GM23248 (cell line): Measurements from ENCODE around the gene DDAH1. TPM values are rescaled to one million over a fixed set of nuclear protein-coding genes. Genes with fewer than 3 reads are reported as not detected.

Source experiments
- DNase-seq: peaks from one replicate; pipeline ENCODE4 v3.0.0-alpha.2; 2015
- H2AFZ ChIP-seq: fragments of 200-600 bp; sonication (generic); 2 replicates; pipeline ENCODE4 v1.6.1; 2016; ENCODE audit warnings: antibody characterized with exemption
- H3F3A ChIP-seq: fragments of 200-600 bp; sonication (generic); 2 replicates; pipeline ENCODE4 v1.6.1; 2016; ENCODE audit warnings: mild to moderate bottlenecking, antibody characterized with exemption, mixed run types; ENCODE audit not compliant: insufficient read depth
- H3K27ac ChIP-seq: fragments of 200-600 bp; sonication (generic); 2 replicates; pipeline ENCODE4 v1.5.1; 2016; ENCODE audit warnings: mild to moderate bottlenecking
- H3K27me3 ChIP-seq: fragments of 200-600 bp; sonication (generic); replicated peaks from 2 replicates; pipeline ENCODE4 v1.6.1; 2016; ENCODE audit warnings: mild to moderate bottlenecking; ENCODE audit not compliant: insufficient read depth
- H3K36me3 ChIP-seq: fragments of 200-600 bp; sonication (generic); 2 replicates; pipeline ENCODE4 v1.6.1; 2016; ENCODE audit warnings: low read depth, mild to moderate bottlenecking
- H3K4me1 ChIP-seq: fragments of 200-600 bp; sonication (generic); 2 replicates; pipeline ENCODE4 v1.6.1; 2016; ENCODE audit warnings: mild to moderate bottlenecking; ENCODE audit not compliant: insufficient read depth
- H3K4me2 ChIP-seq: fragments of 200-600 bp; sonication (generic); one replicate; pipeline ENCODE4 v1.6.1; 2016; ENCODE audit warnings: mild to moderate bottlenecking; ENCODE audit not compliant: unreplicated experiment
- H3K4me3 ChIP-seq: fragments of 200-600 bp; sonication (generic); 2 replicates; pipeline ENCODE4 v1.5.1; 2016; ENCODE audit warnings: mild to moderate bottlenecking
- H3K79me2 ChIP-seq: fragments of 200-600 bp; sonication (generic); 2 replicates; pipeline ENCODE4 v1.6.1; 2016; ENCODE audit warnings: mild to moderate bottlenecking; ENCODE audit not compliant: insufficient read depth
- H3K9ac ChIP-seq: fragments of 200-600 bp; sonication (generic); 2 replicates; pipeline ENCODE4 v1.6.1; 2016; ENCODE audit warnings: mild to moderate bottlenecking
- H3K9me2 ChIP-seq: fragments of 200-600 bp; sonication (generic); 2 replicates; pipeline ENCODE4 v1.6.1; 2016; ENCODE audit warnings: mixed run types, mild to moderate bottlenecking, moderate library complexity; ENCODE audit not compliant: insufficient read depth
- H3K9me3 ChIP-seq: fragments of 200-600 bp; sonication (generic); one replicate; pipeline ENCODE4 v1.6.1; 2017; ENCODE audit warnings: low read depth
- H4K20me1 ChIP-seq: fragments of 200-600 bp; sonication (generic); 2 replicates; pipeline ENCODE4 v1.6.0; 2016; ENCODE audit not compliant: insufficient read depth
- EZH2 ChIP-seq: fragments of 200-600 bp; sonication (generic); IDR thresholded peaks from 2 replicates; pipeline ENCODE4 v1.6.1; 2018; ENCODE audit warnings: antibody characterized with exemption, mild to moderate bottlenecking; ENCODE audit not compliant: insufficient read depth, poor library complexity, severe bottlenecking
- EZH2phosphoT487 ChIP-seq: fragments of 200-600 bp; sonication (generic); IDR thresholded peaks from 2 replicates; pipeline ENCODE4 v1.6.1; 2018; ENCODE audit warnings: antibody characterized with exemption, moderate library complexity, mild to moderate bottlenecking, low read depth; ENCODE audit not compliant: insufficient read depth
- WGBS, 2 experiments: methylation state at CpG; one replicate each; pipeline ENCODE4 v1.1.6; 2015 to 2017; ENCODE audit warnings: low lambda C conversion rate in 2 of 2, low coverage in 1 of 2; ENCODE audit errors: missing lambda C conversion rate in 2 of 2; 5-methylcytosine and 5-hydroxymethylcytosine counted together
- in situ Hi-C: fragments of 300-500 bp; cut with MboI; formaldehyde crosslinking; loops from 2 replicates; pipeline ENCODE4 v1.15.0; 2020
- polyA plus RNA-seq: library from polyadenylated mRNA; unstranded; fragments of >200 nt; fragmentation: Nextera tagmentation; extraction: Ambion mirVana; gene quantifications from 2 replicates; pipeline ENCODE4 v1.2.1, GENCODE V29; 2016
- total RNA-seq: library from RNA; depleted of rRNA; stranded (reverse); fragments of >200 nt; shearing (Covaris generic); gene quantifications from 2 replicates; pipeline ENCODE4 v1.2.3, GENCODE V29; 2014

DDAH1 gene
- total and polyA plus RNA-seq, 2 experiments from 2014 or later, result 168 to 238 TPM

- Histone ChIP-seq H3F3A (peaks cover 68% of the 10 kb centered on the region), H3K79me2 (peaks cover 99% of the 10 kb centered on the region), H3K4me2 (no peak overlapping the region), H3K4me1 (peaks cover 63% of the 10 kb centered on the region), H3K27ac (no peak overlapping the region), H3K27me3 (no peaks in the 10 kb centered on the region), H2AFZ (no peak overlapping the region), H4K20me1 (no peaks in the 10 kb centered on the region), H3K36me3 (peaks cover 15% of the 10 kb centered on the region; the same call in 1 of the 2 replicates), H3K9me2 (no peaks in the 10 kb centered on the region), H3K9ac (no peak overlapping the region), H3K9me3 (no peaks in the 10 kb centered on the region), H3K4me3 (no peak overlapping the region)
- WGBS, 2 experiments, result 95 to 98% methylated on average over 2 of the region's 2 CpGs
- TF ChIP-seq EZH2, result no peak
- TF ChIP-seq EZH2phosphoT487, result no peak
- in situ Hi-C loops, result no loop called here
- DNase-seq, result no peak
These were observed 89.5 kb downstream of the DDAH1 start for GRCh38 chr1:85375493-85375892.

DNA sequence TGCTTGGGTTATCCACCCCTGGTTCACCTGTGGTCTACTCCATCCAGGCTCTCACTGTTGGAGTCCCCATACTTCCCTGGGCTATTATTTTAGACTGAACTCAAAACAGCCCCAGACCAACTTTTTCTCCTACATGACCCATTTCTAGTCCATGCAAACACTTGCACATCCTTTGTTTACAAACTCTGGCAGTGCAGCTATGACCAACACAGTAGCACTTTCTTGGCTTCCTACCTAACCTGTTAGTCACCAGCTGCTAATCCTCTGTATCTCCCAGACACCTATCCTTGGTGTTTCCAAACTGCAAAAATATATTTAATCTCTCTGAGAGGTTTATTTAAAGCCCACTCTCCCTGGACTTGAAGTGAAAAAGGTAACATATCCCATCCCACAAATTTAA lies 90.8 kb downstream of the DDAH1 start:
- in situ Hi-C loops, result no loop called here
- peaks cover 63% of the 10 kb centered on the region for H3K4me1 ChIP-seq

GRCh38 chr1:85373378-85373708 lies 91.6 kb downstream of the DDAH1 start:
- no peak for TF ChIP-seq EZH2
- H2AFZ ChIP-seq, result no peak overlapping the region
- H3K9me3 ChIP-seq, result no peaks in the 10 kb centered on the region
- H3K79me2 ChIP-seq, result peaks cover 99% of the 10 kb centered on the region
- H4K20me1 ChIP-seq, result no peaks in the 10 kb centered on the region
- H3K9me2 ChIP-seq, result no peaks in the 10 kb centered on the region
- H3K4me2 ChIP-seq, result peak overlapping the region; percentile 62
- no peaks in the 10 kb centered on the region for H3K27me3 ChIP-seq
- in situ Hi-C loops, result no loop called here
- DNase-seq, result no peak
- no peak overlapping the region for H3K9ac ChIP-seq
- H3K36me3 ChIP-seq, result 0 out of 2 replicates have a peak, but pooled peaks cover 4% of the 10 kb centered on the region
- no peak overlapping the region for H3K4me3 ChIP-seq
- peaks cover 65% of the 10 kb centered on the region for H3F3A ChIP-seq
- 93 to 94% methylated on average over 3 of the region's 3 CpGs for WGBS, 2 experiments
- peak overlapping the region; percentile 54 for H3K27ac ChIP-seq
- peaks cover 61% of the 10 kb centered on the region for H3K4me1 ChIP-seq

More for the DNA sequence above, 90.8 kb downstream of the DDAH1 start:
- peak; percentile 94 for DNase-seq
- Histone ChIP-seq H2AFZ (no peak overlapping the region), H3K9ac (no peak overlapping the region), H3K4me2 (peak overlapping the region; percentile 51), H3K36me3 (0 out of 2 replicates have a peak, but pooled peaks cover 4% of the 10 kb centered on the region), H3K9me2 (no peaks in the 10 kb centered on the region), H3F3A (peaks cover 67% of the 10 kb centered on the region), H3K27ac (peak overlapping the region; percentile 54), H3K9me3 (no peaks in the 10 kb centered on the region), H3K27me3 (no peaks in the 10 kb centered on the region), H3K4me3 (no peak overlapping the region), H3K79me2 (peaks cover 99% of the 10 kb centered on the region), H4K20me1 (no peaks in the 10 kb centered on the region)
- TF ChIP-seq EZH2 (no peak), EZH2phosphoT487 (no peak)

- Histone ChIP-seq H3K4me1 (peaks cover 65% of the 10 kb centered on the region), H2AFZ (no peak overlapping the region), H3K9ac (no peak overlapping the region), H3K27ac (peak overlapping the region; percentile 54), H3K9me3 (no peaks in the 10 kb centered on the region), H3K79me2 (peaks cover 99% of the 10 kb centered on the region), H3K4me3 (peak overlapping the region; percentile 46), H4K20me1 (no peaks in the 10 kb centered on the region), H3F3A (peaks cover 70% of the 10 kb centered on the region), H3K4me2 (peak overlapping the region; percentile 62), H3K27me3 (no peaks in the 10 kb centered on the region), H3K36me3 (0 out of 2 replicates have a peak, but pooled peaks cover 4% of the 10 kb centered on the region), H3K9me2 (no peaks in the 10 kb centered on the region)
- TF ChIP-seq EZH2, result no peak
- TF ChIP-seq EZH2phosphoT487, result no peak
- 8 to 9% methylated on average over 5 of the region's 5 CpGs for WGBS, 2 experiments
- in situ Hi-C loops, result no loop called here
- DNase-seq, result peak; percentile 66
These were observed 92.1 kb downstream of the DDAH1 start for GRCh38 chr1:85372683-85373377.

DNA sequence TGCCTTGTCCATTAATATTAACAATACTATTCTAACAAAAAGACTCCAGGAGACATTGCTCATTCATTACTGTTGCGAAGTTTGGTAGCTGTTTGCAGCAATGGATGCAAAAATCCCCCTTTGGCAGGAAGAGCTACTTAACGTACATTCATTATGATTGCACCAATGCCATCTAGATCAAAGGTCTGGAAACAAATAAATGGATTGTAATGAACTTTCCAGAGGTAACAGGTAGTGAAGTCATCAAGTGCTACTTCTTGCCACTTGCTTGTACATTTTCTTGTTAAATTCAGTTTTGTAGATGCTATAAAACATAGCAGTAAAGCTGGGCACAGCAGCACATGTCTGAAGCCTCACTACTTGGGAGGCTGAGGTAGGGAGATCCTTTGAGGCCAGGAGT lies 93.9 kb downstream of the DDAH1 start:
- Histone ChIP-seq H3F3A (peaks cover 85% of the 10 kb centered on the region), H3K27me3 (no peaks in the 10 kb centered on the region), H3K9me3 (no peaks in the 10 kb centered on the region), H3K9me2 (no peaks in the 10 kb centered on the region), H3K9ac (no peak overlapping the region), H3K27ac (0 out of 2 replicates have a peak overlapping the region, but pooled peaks have one; percentile 5), H3K79me2 (peaks cover 97% of the 10 kb centered on the region), H2AFZ (no peak overlapping the region), H3K4me1 (peaks cover 78% of the 10 kb centered on the region), H4K20me1 (no peaks in the 10 kb centered on the region), H3K4me3 (no peak overlapping the region), H3K4me2 (no peak overlapping the region), H3K36me3 (0 out of 2 replicates have a peak, but pooled peaks cover 4% of the 10 kb centered on the region)
- no peak for DNase-seq
- 96 to 98% methylated on average over 2 of the region's 2 CpGs for WGBS, 2 experiments
- TF ChIP-seq EZH2, result no peak
- TF ChIP-seq EZH2phosphoT487, result no peak
- in situ Hi-C loops, result no loop called here
